Right ventricle myocardium inferior (tissue), 1 donor: ENCODE data around the gene CUX1. TPM values are rescaled to one million over a fixed set of nuclear protein-coding genes. Genes with fewer than 3 reads are reported as not detected.
"Not testable (repeated sequence)": the region's sequence is repeated elsewhere in the genome, so short reads cannot be mapped to it uniquely, and the experiment has no call there.

ENCODE experiments used
- ATAC-seq: fragments of 200-7000 bp; cut with Tn5 transposase; one replicate; pipeline ENCODE4 v1.9.1; 2020; ENCODE audit warnings: mild to moderate bottlenecking, moderate library complexity
- DNase-seq: peaks from one replicate; pipeline ENCODE4 v3.0.0; 2021; ENCODE audit errors: missing footprints
- intact Hi-C: fragments of 100-400 bp; cut with DNase I; formaldehyde crosslinking; loops from one replicate; pipeline ENCODE4 v1.11.0; 2022
- total RNA-seq: library from RNA; stranded (reverse); fragmentation: NEBNext Ultra II Directional; extraction: Animal tissue kit (Norgen Biotek cat#: 25700); gene quantifications from one replicate; pipeline ENCODE4 v1.2.1, GENCODE V29; 2021
- donor health status: DM: no; HTN: yes; CAD: no; lungs with severe emphysema.

Gene CUX1
- total RNA-seq, 1 donor from 2014 or later = 107 TPM

DNA sequence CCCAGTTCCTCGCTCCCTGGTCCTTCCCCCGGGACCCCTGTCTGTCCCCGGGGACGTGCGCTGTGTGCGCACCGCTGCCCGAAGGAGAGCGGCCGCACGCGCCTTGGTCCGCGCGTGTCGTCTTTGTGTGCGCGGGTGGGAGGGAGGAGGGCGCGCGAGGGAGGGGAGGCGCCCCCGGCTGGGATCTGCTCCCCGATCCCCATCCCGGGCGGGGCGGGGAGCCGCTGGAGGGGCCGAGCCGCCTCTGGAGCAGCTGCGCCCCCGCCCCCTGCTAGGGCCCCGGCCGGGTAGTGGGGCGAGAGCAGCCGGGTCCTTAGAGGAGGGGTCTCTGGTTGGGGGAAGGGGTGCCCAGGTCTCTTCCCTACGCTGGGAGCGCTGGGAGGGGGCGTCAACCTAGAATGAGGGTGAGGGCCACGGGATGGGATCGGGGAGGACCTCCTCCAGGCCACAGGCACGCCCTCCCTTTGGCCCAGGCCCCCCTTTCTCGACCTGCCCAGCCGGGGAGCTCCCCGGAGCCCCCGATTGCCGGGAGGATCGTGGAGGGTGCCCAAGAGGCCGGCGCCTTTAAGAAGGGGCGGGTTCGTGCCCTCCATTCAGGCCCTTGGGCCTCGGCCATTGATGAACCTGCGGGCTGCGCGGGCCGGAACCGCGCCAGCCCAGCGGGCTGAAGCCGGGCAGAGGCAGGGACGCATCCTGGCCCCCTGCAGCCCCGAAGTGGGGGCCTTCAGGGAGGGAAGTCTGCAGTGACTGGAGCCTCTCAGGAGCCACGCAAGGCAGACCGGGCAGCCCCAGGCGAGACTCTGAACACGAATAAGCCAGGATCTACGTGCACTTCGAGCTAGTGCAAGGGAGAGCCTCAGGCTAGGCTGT lies 469.9 kb downstream of the CUX1 start:
- ATAC-seq = peak; percentile 32
- DNase-seq = no peak
- intact Hi-C loops = no loop called here

DNA sequence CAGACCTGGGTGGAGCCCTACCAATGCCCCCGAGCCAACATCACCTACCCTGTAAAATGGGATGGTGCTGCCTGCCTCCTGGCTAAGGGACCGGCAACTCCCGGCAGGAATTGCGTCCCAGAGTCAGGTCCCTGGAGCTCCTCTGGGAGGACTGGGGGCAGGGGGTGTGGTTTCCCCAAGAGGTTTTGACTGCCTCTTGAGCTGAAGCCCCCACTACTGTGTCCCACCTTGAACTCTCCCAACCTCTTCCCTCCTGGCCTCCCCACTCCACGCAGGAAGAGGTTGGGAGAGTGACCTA lies 470.5 kb downstream of the CUX1 start:
- no peak for DNase-seq
- intact Hi-C loops = no loop called here

DNA sequence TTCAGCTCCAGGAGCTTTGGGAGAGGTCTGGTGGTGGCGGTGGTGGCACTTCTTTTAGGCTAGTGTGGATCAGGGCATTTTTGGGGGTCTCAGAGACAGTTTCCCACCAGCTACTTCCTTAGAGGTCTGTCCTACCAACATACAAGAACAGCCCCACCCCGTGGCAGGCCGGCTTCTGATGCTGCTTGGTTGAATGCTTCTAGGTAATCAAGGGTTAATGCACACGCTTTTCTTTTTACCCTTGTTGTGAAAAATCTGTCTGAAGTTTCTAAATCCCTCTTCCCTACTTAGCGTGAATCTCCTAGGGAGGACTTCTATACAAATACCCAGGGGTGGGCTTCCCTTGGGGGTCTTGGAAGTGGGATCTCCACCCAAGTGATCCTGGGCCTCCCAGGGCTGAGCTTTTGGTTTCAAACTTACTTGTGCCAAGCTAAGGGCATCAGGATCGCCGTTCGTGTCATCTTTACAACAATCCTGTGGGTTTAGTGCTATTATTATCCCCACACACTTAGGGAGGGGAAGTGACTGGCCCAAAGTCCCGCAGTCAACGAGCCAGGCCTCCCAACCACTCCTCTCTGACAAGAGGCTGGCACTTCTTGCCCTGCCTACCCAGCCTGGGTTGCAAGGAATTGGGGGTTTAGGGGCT lies 471.0 kb downstream of the CUX1 start:
- DNase-seq (no peak), ATAC-seq (no peak)
- intact Hi-C loops = no loop called here

More for the DNA sequence above, 470.5 kb downstream of the CUX1 start:
- no peak for ATAC-seq

DNA sequence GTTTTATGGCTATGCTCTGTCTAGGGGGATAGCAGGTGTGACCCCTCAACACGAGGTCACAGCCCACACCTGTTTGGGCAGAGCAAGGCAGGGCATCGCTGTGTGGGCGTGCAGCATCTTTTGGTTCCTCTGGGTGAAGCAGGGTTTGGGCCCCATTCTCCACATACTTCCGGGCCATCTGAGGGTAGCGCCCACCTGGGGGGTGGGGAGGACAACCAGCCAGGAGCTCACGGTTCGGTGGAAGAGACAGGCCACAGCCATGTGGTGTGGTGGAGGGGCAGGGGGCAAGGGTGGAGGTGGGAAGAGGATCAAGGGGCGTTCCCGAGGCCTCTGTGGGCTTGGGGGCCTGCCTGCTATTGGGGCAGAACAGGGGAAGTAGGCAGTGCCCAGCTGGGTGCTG lies 471.6 kb downstream of the CUX1 start:
- no peak for ATAC-seq
- intact Hi-C loops = no loop called here
- DNase-seq = no peak

DNA sequence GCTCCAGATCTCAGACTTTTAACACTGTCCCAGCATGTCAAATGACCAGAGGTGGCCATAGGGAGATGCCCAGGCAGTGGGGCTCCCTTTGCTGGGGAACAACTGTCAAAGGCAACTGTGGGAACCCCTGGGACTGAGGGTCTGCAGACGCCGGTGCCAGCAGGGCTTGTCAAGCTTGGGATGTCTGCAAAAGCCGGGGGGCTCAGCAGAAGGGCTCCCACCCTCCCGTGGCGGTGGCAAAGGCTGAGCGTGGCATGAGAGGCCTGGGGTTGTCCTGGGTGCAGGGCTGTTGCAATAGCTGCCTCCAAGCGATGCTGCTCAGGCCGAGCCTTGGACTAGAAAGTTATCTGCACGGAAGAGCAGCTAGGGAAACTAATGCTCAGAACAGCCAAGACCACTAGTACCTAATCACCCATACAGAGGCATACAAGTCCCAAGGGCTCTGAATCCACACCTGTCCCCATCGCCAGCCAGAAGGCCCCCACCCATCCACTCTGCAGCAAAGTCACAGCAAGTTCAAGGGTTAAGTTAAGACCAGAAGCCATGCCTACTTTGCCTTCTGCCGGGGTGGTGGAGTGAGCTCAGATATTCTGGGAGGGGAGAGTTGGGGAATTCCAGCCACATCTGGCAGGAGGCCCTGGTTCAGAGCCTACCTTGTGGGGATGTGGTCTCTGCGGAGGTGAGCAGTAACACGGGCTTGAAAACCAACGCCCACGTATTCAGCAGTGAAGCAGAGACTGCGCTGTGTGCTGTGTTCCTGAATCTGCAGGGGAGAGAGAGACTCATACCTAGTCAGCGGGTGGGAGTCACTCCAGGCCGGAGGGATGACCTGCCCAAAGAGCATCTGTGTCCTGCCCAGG lies 473.9 kb downstream of the CUX1 start:
- ATAC-seq (no peak), DNase-seq (no peak)
- intact Hi-C loops = no loop called here

DNA sequence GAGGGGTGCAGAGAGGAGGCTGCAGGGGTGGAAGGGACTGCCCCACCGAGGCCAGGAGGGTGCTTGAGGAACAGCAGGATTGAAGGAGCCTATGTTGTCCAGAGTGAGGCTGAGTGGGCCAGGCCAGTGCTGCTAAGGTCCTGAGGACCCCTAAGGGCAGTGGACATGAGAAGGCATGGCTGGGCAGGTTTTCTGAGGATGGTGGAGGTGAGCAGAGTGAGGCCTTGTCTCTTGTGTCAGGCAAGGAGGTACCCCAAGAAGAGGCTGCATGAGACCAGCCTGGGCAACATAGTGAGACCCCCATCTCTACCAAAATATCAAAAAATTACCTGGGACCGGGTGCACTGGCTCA lies 474.5 kb downstream of the CUX1 start:
- ATAC-seq (no peak), DNase-seq (no peak)
- intact Hi-C loops = no loop called here

DNA sequence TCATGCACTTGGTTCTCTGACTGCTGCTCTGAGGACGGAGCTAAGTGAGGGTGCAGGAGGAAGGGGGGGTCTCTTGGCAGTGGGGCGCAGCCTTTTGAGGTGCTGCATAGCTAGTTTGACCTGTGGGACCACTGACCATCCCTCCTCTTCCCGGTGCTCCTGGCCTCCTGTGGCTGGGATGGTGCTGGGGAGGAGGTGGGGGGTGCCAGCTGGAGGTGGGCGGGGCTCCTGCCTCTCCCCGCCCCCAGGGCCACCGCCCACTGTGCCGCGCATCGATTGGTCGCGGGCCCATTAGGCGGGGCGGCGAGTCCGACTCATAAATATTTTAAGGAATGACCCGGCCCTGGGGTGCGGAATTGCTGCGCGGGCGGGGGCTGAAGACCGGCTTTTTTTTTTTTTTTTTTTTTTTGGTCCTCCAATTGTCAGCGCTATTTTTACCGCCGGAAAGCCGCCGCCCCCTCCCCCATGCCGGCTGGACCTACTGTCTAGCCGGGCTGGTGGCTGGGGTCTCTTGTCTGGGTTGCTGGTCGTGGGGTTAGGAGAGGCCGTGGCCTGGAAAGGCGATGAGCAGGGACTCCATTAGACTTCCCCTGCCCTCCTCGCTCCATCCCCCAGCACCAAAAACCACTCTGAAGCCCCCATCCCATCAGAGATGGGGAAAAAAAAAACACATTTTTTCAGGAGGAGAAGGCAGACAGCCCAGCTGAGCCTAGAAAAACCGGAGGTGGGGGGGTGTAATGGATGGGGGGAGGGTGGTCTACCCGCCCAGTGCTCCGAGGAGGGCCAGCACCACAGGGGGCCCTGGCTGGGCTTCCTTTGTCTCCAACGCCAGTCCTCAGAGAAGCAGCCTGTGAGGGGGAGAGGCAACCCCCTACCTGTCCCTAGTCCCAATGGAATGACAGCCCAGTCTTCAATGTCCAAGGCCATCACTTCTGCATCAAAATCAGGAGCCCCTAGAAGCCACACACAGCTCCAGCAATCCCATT lies 475.7 kb downstream of the CUX1 start:
- intact Hi-C loops = no loop called here
- DNase-seq = no peak
- ATAC-seq = no peak

DNA sequence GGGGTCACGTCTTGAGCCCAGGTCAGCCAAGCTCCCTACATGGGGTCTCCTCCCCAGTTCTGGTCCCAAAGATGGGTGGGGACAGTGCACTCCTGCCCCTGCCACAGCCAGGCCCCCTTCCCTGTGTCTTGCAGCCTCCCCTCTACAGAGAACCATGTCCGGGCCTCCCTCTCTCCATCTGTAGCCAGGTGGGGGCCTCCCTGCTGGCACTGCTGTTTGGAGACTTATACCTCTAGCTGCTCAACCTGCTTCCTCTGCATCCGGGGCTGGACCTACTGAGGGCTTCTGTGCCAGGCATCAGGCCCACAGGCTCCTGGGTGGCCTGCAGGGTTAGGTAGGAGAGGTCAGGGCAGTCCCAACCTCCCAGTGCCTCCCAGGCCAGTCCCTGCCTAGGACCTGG lies 477.2 kb downstream of the CUX1 start:
- DNase-seq = no peak
- intact Hi-C loops = no loop called here

DNA sequence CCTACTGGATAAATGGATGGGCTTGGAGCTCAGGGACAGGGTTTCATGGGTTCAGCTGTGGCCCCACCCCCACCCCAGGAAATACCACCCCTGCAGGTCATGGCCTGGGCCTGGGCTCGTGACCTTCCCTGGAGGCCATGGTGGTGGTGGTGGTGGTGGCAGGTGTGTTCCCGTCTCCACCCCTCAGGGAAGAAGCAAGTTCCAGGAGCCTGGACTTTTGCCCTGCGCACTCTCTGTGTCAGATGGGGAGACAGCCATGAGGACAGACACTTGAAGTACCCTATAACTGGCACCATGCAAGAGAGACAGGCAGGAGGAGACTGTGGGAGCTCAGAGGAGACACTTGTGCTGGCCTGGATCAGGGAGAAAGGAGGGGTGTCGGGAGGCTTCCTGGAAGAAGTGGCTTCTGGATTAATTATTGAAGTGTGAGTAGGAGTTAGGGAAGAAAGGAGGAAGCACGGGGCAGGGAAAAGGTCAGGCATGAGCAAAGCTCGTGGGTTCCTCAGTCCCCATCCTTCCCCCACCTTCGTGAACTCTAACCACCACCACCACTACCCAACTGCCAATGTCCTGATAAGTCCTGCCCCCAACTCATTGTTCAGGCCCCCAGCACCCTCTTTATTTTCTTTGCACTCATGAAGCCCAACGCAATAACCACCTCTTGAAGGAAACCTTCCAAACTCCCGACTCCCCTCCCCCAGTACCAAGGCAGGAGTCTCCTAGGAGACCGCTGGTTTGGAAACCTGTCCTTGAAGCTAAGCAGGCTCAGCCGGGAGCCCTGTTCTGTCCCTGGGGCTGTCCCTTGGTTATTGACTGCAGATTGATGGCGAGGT lies 478.1 kb downstream of the CUX1 start:
- intact Hi-C loops = no loop called here
- ATAC-seq (no peak), DNase-seq (no peak)

More for the DNA sequence above, 477.2 kb downstream of the CUX1 start:
- no peak for ATAC-seq

DNA sequence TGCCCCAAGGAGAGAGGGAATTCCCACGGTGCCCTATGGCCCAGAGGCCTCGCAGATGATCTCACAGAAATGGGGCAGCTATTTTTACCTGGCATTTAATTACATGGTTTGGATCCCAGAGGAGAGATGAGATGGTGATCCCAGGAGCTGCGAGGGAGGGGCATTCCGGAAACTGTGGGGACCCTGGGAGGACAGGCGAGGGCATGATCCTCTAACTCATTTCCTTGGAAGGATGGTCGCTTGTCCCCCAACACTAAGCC lies 478.7 kb downstream of the CUX1 start:
- intact Hi-C loops = no loop called here
- ATAC-seq = no peak
- no peak for DNase-seq

DNA sequence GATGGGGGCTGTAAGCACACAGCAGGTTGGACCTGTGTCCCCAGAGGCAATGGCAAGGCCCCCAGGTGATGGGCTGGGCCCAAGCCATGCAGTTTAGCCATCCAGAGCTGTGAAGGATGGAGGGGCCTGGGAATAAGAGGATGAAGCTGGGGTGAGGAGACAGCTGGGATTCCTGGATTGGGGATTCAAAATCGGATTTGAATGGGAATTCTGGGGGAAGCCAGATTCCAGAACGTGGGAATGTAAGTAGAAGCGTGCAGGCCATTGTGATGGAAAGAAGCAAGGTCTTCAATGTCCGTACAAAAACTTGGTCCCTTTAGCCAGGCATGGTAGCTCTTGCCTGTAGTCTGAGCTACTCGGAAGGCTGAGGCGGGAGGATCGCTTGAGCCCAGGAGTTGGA lies 479.1 kb downstream of the CUX1 start:
- no peak for ATAC-seq
- intact Hi-C loops = no loop called here
- no peak for DNase-seq

DNA sequence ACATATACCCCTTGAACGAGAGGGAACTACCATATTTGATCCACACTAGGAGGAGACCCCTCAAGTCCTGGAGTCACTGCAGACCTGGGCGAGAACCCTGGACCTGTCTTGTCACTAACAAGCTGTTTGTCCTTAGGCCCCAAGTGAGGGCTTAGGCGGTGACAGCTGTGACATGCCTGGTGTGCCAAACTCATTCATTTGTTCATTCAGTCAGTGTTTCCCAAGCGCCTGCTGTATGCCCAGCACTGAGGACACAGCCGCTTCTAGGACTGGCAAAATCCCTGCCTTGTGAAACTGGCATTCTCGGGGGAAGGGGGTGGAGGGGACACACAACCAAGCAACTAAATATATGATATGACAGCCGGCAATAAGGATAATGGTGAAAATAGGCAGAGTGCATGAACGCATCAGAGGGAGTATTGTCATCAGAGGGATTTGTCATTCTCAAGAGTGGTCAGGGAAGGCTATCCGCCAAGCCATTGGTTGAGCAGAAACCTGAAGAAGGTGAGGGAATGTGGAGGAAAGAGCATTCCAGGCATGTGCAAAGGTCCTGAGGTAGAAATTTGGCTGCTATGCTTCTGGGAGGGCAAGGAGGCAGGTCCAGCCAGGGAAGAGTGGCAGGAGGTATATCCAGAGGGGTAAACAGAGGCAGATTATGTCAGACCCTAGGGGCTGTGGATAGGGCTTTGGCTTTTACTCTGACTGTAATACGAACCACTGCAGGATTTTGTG lies 480.2 kb downstream of the CUX1 start:
- DNase-seq (no peak), ATAC-seq (no peak)
- intact Hi-C loops = no loop called here

DNA sequence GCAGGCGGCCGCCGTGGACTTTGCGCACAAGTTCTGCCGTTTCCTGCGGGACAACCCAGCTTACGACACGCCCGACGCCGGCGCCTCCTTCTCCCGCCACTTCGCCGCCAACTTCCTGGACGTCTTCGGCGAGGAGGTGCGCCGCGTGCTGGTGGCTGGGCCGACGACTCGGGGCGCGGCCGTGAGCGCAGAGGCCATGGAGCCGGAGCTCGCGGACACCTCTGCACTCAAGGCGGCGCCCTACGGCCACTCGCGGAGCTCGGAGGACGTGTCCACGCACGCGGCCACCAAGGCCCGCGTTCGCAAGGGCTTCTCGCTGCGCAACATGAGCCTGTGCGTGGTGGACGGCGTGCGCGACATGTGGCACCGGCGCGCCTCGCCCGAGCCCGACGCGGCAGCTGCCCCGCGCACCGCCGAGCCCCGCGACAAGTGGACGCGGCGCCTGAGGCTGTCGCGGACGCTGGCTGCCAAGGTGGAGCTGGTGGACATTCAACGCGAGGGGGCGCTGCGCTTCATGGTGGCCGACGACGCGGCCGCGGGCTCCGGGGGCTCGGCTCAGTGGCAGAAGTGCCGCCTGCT lies 483.3 kb downstream of the CUX1 start:
- intact Hi-C loops = no loop called here
- ATAC-seq = peak; percentile 24
- DNase-seq = no peak

DNA sequence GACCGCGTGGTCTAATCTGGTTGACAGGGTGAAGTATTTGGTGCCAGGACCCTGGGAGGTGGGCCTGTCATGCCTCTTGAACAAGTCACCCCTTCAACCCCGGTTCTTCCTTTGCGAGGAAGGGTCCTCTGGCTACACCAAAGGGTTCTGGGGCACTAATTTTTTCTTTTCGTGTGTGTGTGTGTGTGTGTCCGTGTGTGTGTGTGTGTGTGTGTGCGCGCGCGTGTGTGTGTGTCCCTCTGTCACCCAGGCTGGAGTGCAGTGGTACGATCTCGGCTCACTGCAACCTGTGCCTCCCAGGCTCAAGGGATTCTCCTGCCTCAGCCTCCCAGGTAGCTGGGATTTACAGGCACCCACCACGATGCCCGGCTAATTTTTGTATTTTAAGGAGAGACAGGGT lies 483.9 kb downstream of the CUX1 start:
- intact Hi-C loops, ATAC-seq, DNase-seq: not testable (repeated sequence)

DNA sequence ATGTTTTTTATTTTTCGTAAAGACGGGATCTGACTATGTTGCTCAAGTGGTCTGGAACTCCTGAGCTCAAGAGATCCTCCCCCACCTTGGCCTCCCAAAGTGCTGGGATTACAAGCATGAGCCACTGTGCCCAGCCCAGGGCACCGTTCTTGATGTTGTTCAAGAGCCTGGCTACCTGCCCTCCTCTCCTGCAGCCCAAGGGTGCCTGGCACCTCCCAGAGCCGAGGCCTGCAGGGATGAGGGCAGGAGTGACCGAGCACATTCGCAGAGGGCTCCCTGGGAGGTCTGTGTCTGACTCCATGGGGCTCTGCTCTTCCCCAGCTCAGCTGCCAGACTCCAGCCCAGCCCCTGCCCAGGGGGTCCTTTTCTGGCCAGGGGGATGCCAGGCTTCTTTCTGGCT lies 484.6 kb downstream of the CUX1 start:
- intact Hi-C loops = no loop called here
- no peak for ATAC-seq
- DNase-seq = no peak

DNA sequence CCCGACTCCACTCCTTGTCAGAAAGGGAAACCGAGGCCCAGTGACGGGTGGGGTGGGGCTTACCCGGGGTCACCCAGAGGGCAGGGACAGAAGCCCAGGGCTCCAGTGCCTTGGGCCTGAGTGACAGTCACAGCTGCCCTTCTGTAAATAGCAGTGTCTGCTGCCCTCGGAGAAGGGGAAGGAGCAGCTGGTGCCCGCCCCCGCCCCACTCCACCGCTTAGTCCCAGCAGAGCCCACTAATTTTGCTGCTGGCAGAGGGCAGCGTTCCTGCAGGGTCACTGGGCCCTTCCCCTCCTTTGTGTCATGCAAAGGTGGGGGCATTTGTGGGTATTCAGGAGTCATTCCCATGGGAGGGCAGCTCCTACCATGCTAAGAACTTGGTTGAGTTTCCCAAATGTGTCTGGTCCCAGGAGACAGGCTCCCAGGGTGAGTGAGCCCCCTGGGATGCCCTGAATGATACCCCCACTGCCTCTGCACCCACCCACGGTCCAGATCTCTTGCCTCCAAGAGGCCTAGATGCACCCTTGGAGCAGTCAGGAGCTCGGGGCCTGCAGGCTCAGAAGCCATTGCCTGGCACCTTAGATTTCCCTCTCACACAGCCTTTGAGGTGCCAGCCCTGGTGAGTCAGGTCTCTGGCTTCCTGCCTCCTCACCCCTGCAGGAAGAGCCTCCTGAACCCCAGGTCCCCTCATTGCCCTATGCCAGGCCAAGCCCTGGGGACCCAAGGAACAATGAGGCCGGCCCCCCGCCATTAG lies 486.4 kb downstream of the CUX1 start:
- intact Hi-C loops = no loop called here
- ATAC-seq = no peak

More for the DNA sequence above, 486.4 kb downstream of the CUX1 start:
- DNase-seq = peak; percentile 21
